Uterus (tissue), 4 donors: ENCODE results near the gene UGGT2. TPM values are rescaled to one million over a fixed set of nuclear protein-coding genes. Genes with fewer than 3 reads are reported as not detected.

Experiments
- DNase-seq, 2 donors: peaks; one replicate each; pipeline ENCODE4 v3.0.0-alpha.2; 2019 to 2020
- H3K27ac ChIP-seq, 2 donors: fragments of 200-600 bp; sonication (generic); 1 replicate in 1 of 2; 2 replicates in 1 of 2; pipeline ENCODE4 v1.5.1; 2016 to 2018
- H3K27me3 ChIP-seq, 2 donors: fragments of 200-600 bp; sonication (generic); one replicate each; pipeline ENCODE4 v1.5.1; 2018 to 2019; ENCODE audit warnings: control low read depth in 1 of 2
- H3K36me3 ChIP-seq, 2 donors: fragments of 200-600 bp; sonication (generic); one replicate each; pipeline ENCODE4 v1.5.1; 2019; ENCODE audit warnings: control low read depth in 1 of 2
- H3K4me1 ChIP-seq, 2 donors: fragments of 200-600 bp; sonication (generic); one replicate each; pipeline ENCODE4 v1.5.1; 2018 to 2019; ENCODE audit warnings: control low read depth in 1 of 2
- H3K4me3 ChIP-seq, 2 donors: fragments of 200-600 bp; sonication (generic); 1 replicate in 1 of 2; 2 replicates in 1 of 2; pipeline ENCODE4 v1.5.1; 2018 to 2019; ENCODE audit warnings: mild to moderate bottlenecking in 1 of 2
- H3K9me3 ChIP-seq, 2 donors: fragments of 200-600 bp; sonication (generic); one replicate each; pipeline ENCODE4 v1.5.1; 2019; ENCODE audit warnings: control low read depth in 1 of 2
- POLR2A ChIP-seq, 2 donors: fragments of 450-650 bp; IDR thresholded peaks; one replicate each; pipeline ENCODE4 v1.6.1; 2016; ENCODE audit warnings: antibody characterized with exemption in 2 of 2, mild to moderate bottlenecking in 1 of 2, moderate library complexity in 1 of 2
- intact Hi-C: fragments of 100-400 bp; cut with DNase I; formaldehyde crosslinking; loops from one replicate; pipeline ENCODE4 v1.15.1; 2023; ENCODE audit warnings: low total_unique reads
- total RNA-seq, 4 donors: library from RNA; depleted of rRNA in 3 of 4; stranded (reverse); fragments of >200 nt in 3 of 4; gene quantifications; one replicate each; pipeline versions ENCODE4 v1.1.0 to v1.2.4, GENCODE V29; 2014 to 2023
- TF ChIP-seq, protein P1 (sequence below), 4 experiments: fragments of 200-600 bp in 2 of 4; fragments of 450-650 bp in 2 of 4; sonication (generic) in 2 of 4; IDR thresholded peaks; one replicate each; pipeline ENCODE4 v1.5.1; 2016 to 2019; ENCODE audit warnings: antibody characterized with exemption in 4 of 4, mild to moderate bottlenecking in 2 of 4, moderate library complexity in 1 of 4
- donor health status: DM: yes; HTN: yes; CAD: no.

The UGGT2 gene
- total RNA-seq, 4 donors from 2014 or later = 33.5 to 171 (median 116) TPM

DNA sequence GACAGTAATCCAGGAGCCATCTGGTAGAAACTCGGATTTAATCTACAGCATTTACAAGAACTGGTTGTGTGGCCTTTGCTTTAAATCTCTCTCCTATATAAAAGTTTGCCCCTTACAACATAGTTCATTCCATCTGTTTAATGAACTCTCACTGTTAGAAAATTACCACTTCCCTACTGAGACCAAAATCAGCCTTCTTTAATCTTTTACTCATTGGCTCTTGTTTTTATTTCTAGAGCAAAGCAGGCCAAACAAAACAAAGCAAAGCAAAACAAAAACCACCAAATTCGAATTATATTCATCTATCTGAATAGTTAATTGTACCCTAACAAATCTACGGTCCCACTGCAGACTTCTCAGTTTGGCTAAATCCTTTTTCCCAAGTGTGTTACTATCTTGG is 127.0 kb downstream of the UGGT2 start:
- DNase-seq = no peak
- H3K36me3 ChIP-seq = peaks cover 0 to 4% of the 10 kb centered on the region in 2 donors
- no peaks in the 10 kb centered on the region for H3K4me1 ChIP-seq
- no peaks in the 10 kb centered on the region for H3K9me3 ChIP-seq
- TF ChIP-seq, protein P1, sequence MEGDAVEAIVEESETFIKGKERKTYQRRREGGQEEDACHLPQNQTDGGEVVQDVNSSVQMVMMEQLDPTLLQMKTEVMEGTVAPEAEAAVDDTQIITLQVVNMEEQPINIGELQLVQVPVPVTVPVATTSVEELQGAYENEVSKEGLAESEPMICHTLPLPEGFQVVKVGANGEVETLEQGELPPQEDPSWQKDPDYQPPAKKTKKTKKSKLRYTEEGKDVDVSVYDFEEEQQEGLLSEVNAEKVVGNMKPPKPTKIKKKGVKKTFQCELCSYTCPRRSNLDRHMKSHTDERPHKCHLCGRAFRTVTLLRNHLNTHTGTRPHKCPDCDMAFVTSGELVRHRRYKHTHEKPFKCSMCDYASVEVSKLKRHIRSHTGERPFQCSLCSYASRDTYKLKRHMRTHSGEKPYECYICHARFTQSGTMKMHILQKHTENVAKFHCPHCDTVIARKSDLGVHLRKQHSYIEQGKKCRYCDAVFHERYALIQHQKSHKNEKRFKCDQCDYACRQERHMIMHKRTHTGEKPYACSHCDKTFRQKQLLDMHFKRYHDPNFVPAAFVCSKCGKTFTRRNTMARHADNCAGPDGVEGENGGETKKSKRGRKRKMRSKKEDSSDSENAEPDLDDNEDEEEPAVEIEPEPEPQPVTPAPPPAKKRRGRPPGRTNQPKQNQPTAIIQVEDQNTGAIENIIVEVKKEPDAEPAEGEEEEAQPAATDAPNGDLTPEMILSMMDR (IDR thresholded peaks at IDR 0.05) = no peak
- TF ChIP-seq POLR2A (IDR thresholded peaks at IDR 0.05) = no peak
- intact Hi-C loops = no loop called here
- no peak overlapping the region for H3K4me3 ChIP-seq
- H3K27me3 ChIP-seq = no peaks in the 10 kb centered on the region
- H3K27ac ChIP-seq = no peak overlapping the region

DNA sequence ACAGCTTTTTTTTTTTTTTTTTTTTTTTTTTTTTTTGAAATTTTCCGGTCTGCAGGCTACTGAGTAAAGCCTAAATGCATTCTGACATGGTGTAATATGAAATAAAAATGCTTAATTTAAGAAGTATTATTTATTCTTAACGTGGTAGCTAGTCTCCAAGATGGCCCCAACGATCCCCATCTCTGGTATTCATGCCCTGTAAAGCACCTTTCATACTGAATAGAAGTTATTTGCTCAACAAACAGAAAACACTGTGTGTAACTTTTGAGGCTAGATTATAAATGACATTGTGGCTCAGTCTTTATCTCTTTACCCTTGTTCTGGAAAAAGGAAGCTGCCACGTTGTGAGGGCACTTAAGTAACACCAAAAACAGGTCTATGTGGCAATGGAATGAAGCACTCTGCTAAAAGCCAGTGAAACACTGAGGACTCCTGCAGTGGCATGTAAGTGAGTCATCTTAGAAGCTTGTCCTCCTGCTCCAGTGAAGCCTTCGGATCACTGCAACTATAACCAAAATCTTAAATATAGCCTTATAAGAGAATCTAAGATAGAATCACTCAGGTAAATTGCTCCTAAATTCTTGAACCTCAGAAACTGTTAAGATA is 128.7 kb downstream of the UGGT2 start:
- no peak for DNase-seq
- H3K4me1 ChIP-seq = no peaks in the 10 kb centered on the region
- no peak overlapping the region for H3K27ac ChIP-seq
- no peaks in the 10 kb centered on the region for H3K9me3 ChIP-seq
- intact Hi-C loops = no loop called here
- no peaks in the 10 kb centered on the region for H3K27me3 ChIP-seq
- H3K36me3 ChIP-seq = peaks cover 0 to 4% of the 10 kb centered on the region in 2 donors
- TF ChIP-seq, protein P1 (IDR thresholded peaks at IDR 0.05) = no peak
- TF ChIP-seq POLR2A (IDR thresholded peaks at IDR 0.05) = no peak
- no peak overlapping the region for H3K4me3 ChIP-seq

DNA sequence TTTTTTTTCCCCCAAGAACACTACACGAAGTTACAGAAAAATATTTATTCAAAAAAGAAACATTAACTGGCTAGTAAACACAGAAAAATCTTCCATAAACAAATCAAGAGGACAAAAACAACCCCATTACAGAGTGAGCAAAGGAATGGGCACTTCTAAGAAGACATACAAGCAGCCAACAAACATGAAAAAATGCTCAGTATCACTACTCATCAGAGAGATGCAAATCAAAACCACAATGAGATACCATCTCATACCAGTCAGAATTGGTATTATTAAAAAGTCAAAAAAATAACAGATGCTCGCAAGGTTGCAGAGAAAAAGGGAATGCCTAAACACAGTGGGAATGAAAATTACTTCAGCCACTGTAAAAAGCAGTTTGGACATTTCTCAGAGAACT is 131.7 kb downstream of the UGGT2 start:
- no peaks in the 10 kb centered on the region for H3K27me3 ChIP-seq
- H3K9me3 ChIP-seq = no peaks in the 10 kb centered on the region
- H3K36me3 ChIP-seq = peaks cover 0 to 4% of the 10 kb centered on the region in 2 donors
- no peaks in the 10 kb centered on the region for H3K4me1 ChIP-seq
- no peak for DNase-seq
- H3K4me3 ChIP-seq = no peak overlapping the region
- intact Hi-C loops = no loop called here
- no peak overlapping the region for H3K27ac ChIP-seq
- TF ChIP-seq, protein P1 (IDR thresholded peaks at IDR 0.05) = no peak
- TF ChIP-seq POLR2A (IDR thresholded peaks at IDR 0.05) = no peak

DNA sequence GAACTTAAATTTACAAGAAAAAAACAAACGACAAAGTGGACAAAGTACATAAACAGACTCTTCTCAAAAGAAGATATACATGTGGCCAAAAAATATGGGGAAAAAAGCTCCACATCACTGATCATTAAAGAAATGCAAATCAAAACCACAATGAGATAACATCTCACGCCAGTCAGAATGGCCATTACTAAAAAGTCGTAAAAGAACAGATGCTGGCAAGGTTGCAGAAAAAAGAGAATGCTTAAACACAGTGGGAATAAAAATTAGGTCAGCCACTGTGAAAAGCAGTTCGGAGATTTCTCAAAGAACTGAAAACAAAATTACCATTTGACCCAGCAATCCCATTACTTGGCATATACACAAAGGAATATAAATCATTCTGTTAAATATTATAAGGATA is 132.7 kb downstream of the UGGT2 start:
- TF ChIP-seq, protein P1 (IDR thresholded peaks at IDR 0.05) = no peak
- no peak for TF ChIP-seq POLR2A (IDR thresholded peaks at IDR 0.05)
- H3K4me3 ChIP-seq = no peak overlapping the region
- intact Hi-C loops = no loop called here
- H3K9me3 ChIP-seq = no peaks in the 10 kb centered on the region
- H3K36me3 ChIP-seq = peaks cover 0 to 4% of the 10 kb centered on the region in 2 donors
- no peak overlapping the region for H3K27ac ChIP-seq
- H3K27me3 ChIP-seq = no peaks in the 10 kb centered on the region
- H3K4me1 ChIP-seq = no peaks in the 10 kb centered on the region
- DNase-seq = no peak

DNA sequence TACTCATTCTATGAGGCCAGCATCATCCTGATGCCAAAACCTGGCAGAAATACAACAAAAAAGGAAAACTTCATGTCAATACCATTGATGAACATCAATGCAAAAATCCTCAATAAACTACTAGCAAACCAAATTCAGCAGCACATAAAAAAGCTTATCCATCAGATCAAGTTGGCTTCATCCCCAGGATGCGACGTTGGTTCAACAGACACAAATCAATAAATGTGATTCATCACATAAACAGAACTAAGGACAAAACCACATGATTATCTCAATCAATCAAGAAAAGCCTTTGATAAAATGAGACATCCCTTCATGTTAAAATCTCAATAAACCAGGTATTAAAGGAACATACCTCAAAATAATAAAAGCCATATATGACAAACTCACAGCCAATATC is 134.3 kb downstream of the UGGT2 start:
- Histone ChIP-seq H3K27ac (no peak overlapping the region), H3K4me1 (no peaks in the 10 kb centered on the region), H3K4me3 (no peak overlapping the region), H3K36me3 (peaks cover 0 to 4% of the 10 kb centered on the region in 2 donors), H3K9me3 (no peaks in the 10 kb centered on the region), H3K27me3 (no peaks in the 10 kb centered on the region)
- DNase-seq = no peak
- no peak for TF ChIP-seq POLR2A (IDR thresholded peaks at IDR 0.05)
- TF ChIP-seq, protein P1 (IDR thresholded peaks at IDR 0.05) = no peak
- intact Hi-C loops = no loop called here
